Neural cell (in vitro differentiated cells): ENCODE data around the gene SYTL4. TPM values are rescaled to one million over a fixed set of nuclear protein-coding genes. Genes with fewer than 3 reads are reported as not detected.

Source experiments
- H2AFZ ChIP-seq: fragments of 200-600, 300-800 bp; sonication (generic), shearing (Covaris generic); 2 replicates; pipeline ENCODE4 v1.6.0; 2014; ENCODE audit warnings: low read depth, mild to moderate bottlenecking, antibody characterized with exemption, low read length, moderate library complexity
- H3F3A ChIP-seq: fragments of 200-600 bp; shearing (Covaris generic); 2 replicates; pipeline ENCODE4 v1.6.1; 2016; ENCODE audit warnings: mild to moderate bottlenecking, moderate library complexity, mixed read lengths, antibody characterized with exemption, low read length; ENCODE audit not compliant: insufficient read depth, poor library complexity, severe bottlenecking
- H3K27ac ChIP-seq: fragments of 200-600, 300-800 bp; sonication (generic), shearing (Covaris generic); 2 replicates; pipeline ENCODE4 v1.5.1; 2014; ENCODE audit warnings: mild to moderate bottlenecking, low read length, moderate library complexity
- H3K27me3 ChIP-seq: fragments of 300-800, 200-600 bp; sonication (generic), shearing (Covaris generic); 2 replicates; pipeline ENCODE4 v1.6.0; 2014; ENCODE audit warnings: mild to moderate bottlenecking, low read depth, low read length, moderate library complexity; ENCODE audit not compliant: insufficient read depth
- H3K36me3 ChIP-seq: fragments of 300-800, 200-600 bp; sonication (generic), shearing (Covaris generic); 2 replicates; pipeline ENCODE4 v1.5.1; 2014; ENCODE audit warnings: mild to moderate bottlenecking, antibody characterized with exemption, low read length, moderate library complexity; ENCODE audit not compliant: insufficient read depth
- H3K4me2 ChIP-seq: fragments of 300-800, 200-600 bp; sonication (generic), shearing (Covaris generic); 2 replicates; pipeline ENCODE4 v1.6.0; 2014; ENCODE audit warnings: mild to moderate bottlenecking, low read length
- H3K4me3 ChIP-seq: fragments of 300-800, 200-600 bp; sonication (generic), shearing (Covaris generic); 2 replicates; pipeline ENCODE4 v1.5.1; 2014; ENCODE audit warnings: mild to moderate bottlenecking, low read length, moderate library complexity
- H3K79me2 ChIP-seq: fragments of 200-600 bp; shearing (Covaris generic); replicated peaks from 2 replicates; pipeline ENCODE4 v1.6.0; 2014; ENCODE audit warnings: mild to moderate bottlenecking, low read length, moderate library complexity; ENCODE audit not compliant: insufficient read depth
- H3K9ac ChIP-seq: fragments of 300-800, 200-600 bp; sonication (generic), shearing (Covaris generic); 2 replicates; pipeline ENCODE4 v1.6.1; 2016; ENCODE audit warnings: mild to moderate bottlenecking, low read length, mixed read lengths
- H3K9me2 ChIP-seq: fragments of 200-600 bp; shearing (Covaris generic); 2 replicates; pipeline ENCODE4 v1.6.1; 2016; ENCODE audit warnings: mild to moderate bottlenecking, low read length, mixed read lengths; ENCODE audit not compliant: insufficient read depth
- H3K9me3 ChIP-seq: fragments of 200-600, 300-800 bp; sonication (generic), shearing (Covaris generic); 2 replicates; pipeline ENCODE4 v1.6.1; 2016; ENCODE audit warnings: mild to moderate bottlenecking, mixed run types, low read length, moderate library complexity, mixed read lengths
- H4K20me1 ChIP-seq: fragments of 200-600 bp; shearing (Covaris generic); 2 replicates; pipeline ENCODE4 v1.6.1; 2016; ENCODE audit warnings: mild to moderate bottlenecking, mixed run types; ENCODE audit not compliant: insufficient read depth
- EP300 ChIP-seq: fragments of 450-650 bp; conservative IDR thresholded peaks from 2 replicates; pipeline ENCODE4 v1.6.1; 2014; ENCODE audit warnings: antibody characterized with exemption, mild to moderate bottlenecking, moderate library complexity; ENCODE audit not compliant: poor library complexity, severe bottlenecking
- EZH2 ChIP-seq: fragments of 200-600, 300-800 bp; shearing (Covaris generic), sonication (generic); IDR thresholded peaks from 2 replicates; pipeline ENCODE4 v1.6.1; 2014; ENCODE audit warnings: antibody characterized with exemption, low read length, borderline replicate concordance, mild to moderate bottlenecking; ENCODE audit not compliant: insufficient read depth, poor library complexity, severe bottlenecking
- MXI1 ChIP-seq: fragments of 450-650 bp; conservative IDR thresholded peaks from 2 replicates; pipeline ENCODE4 v1.6.1; 2014; ENCODE audit warnings: antibody characterized with exemption, mild to moderate bottlenecking; ENCODE audit not compliant: poor library complexity, severe bottlenecking
- POLR2AphosphoS5 ChIP-seq: IDR thresholded peaks from 2 replicates; pipeline ENCODE4 v1.6.1; 2012
- RAD21 ChIP-seq: fragments of 450-650 bp; conservative IDR thresholded peaks from 2 replicates; pipeline ENCODE4 v1.6.1; 2014; ENCODE audit warnings: antibody characterized with exemption, mild to moderate bottlenecking, moderate library complexity
- SMC3 ChIP-seq: fragments of 450-650 bp; conservative IDR thresholded peaks from 2 replicates; pipeline ENCODE4 v1.6.1; 2014; ENCODE audit warnings: antibody characterized with exemption, mild to moderate bottlenecking, moderate library complexity; ENCODE audit not compliant: poor library complexity
- TAF1 ChIP-seq: IDR thresholded peaks from 2 replicates; pipeline ENCODE4 v1.6.1; 2012; ENCODE audit warnings: low read depth
- polyA plus RNA-seq: library from polyadenylated mRNA; depleted of rRNA; stranded (reverse); fragments of >200 nt; gene quantifications from 2 replicates; pipeline ENCODE4 v1.2.3, GENCODE V29; 2014
- TF ChIP-seq, protein P1 (sequence below): IDR thresholded peaks from 2 replicates; pipeline ENCODE4 v1.6.1; 2012; ENCODE audit warnings: borderline replicate concordance
- TF ChIP-seq, protein P2 (sequence below): fragments of 450-650 bp; IDR thresholded peaks from 2 replicates; pipeline ENCODE4 v1.5.1; 2014; ENCODE audit warnings: antibody characterized with exemption, mild to moderate bottlenecking, moderate library complexity; ENCODE audit not compliant: poor library complexity, severe bottlenecking

Gene SYTL4
- polyA plus RNA-seq, 1 donor from 2014 or later: 0.11 TPM

DNA sequence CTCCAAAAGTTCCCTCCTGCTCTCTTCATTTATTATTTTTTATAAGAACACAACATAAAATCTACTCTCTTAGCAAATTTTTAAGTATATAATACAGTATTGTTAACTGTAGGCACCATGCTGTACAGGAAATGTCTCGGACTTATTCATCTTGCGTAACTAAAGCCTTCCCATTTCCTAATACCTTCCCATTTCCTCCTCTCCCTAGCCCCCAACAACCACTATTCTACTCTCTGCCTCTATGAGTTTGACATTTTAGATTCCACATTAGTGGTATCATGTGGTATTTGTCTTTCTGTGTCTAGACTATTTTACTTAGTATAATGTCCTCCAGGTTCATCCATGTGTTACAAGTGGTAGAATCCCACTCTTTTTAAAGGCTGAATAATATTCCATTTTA lies 15.8 kb upstream of the SYTL4 start:
- Histone ChIP-seq H3K27me3 (no peaks in the 10 kb centered on the region), H3K4me2 (no peak overlapping the region), H2AFZ (no peak overlapping the region), H3K27ac (no peak overlapping the region), H3K36me3 (no peaks in the 10 kb centered on the region), H3K4me3 (no peak overlapping the region), H3K9me3 (no peaks in the 10 kb centered on the region), H3K9ac (no peak overlapping the region), H3F3A (no peaks in the 10 kb centered on the region), H4K20me1 (no peaks in the 10 kb centered on the region), H3K9me2 (no peaks in the 10 kb centered on the region), H3K79me2 (no peaks in the 10 kb centered on the region)
- TF ChIP-seq EZH2: no peak
- TF ChIP-seq SMC3: no peak
- no peak for TF ChIP-seq RAD21
- no peak for TF ChIP-seq POLR2AphosphoS5
- no peak for TF ChIP-seq MXI1
- TF ChIP-seq TAF1: no peak
- TF ChIP-seq, protein P1, sequence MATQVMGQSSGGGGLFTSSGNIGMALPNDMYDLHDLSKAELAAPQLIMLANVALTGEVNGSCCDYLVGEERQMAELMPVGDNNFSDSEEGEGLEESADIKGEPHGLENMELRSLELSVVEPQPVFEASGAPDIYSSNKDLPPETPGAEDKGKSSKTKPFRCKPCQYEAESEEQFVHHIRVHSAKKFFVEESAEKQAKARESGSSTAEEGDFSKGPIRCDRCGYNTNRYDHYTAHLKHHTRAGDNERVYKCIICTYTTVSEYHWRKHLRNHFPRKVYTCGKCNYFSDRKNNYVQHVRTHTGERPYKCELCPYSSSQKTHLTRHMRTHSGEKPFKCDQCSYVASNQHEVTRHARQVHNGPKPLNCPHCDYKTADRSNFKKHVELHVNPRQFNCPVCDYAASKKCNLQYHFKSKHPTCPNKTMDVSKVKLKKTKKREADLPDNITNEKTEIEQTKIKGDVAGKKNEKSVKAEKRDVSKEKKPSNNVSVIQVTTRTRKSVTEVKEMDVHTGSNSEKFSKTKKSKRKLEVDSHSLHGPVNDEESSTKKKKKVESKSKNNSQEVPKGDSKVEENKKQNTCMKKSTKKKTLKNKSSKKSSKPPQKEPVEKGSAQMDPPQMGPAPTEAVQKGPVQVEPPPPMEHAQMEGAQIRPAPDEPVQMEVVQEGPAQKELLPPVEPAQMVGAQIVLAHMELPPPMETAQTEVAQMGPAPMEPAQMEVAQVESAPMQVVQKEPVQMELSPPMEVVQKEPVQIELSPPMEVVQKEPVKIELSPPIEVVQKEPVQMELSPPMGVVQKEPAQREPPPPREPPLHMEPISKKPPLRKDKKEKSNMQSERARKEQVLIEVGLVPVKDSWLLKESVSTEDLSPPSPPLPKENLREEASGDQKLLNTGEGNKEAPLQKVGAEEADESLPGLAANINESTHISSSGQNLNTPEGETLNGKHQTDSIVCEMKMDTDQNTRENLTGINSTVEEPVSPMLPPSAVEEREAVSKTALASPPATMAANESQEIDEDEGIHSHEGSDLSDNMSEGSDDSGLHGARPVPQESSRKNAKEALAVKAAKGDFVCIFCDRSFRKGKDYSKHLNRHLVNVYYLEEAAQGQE: no peak
- TF ChIP-seq, protein P2, sequence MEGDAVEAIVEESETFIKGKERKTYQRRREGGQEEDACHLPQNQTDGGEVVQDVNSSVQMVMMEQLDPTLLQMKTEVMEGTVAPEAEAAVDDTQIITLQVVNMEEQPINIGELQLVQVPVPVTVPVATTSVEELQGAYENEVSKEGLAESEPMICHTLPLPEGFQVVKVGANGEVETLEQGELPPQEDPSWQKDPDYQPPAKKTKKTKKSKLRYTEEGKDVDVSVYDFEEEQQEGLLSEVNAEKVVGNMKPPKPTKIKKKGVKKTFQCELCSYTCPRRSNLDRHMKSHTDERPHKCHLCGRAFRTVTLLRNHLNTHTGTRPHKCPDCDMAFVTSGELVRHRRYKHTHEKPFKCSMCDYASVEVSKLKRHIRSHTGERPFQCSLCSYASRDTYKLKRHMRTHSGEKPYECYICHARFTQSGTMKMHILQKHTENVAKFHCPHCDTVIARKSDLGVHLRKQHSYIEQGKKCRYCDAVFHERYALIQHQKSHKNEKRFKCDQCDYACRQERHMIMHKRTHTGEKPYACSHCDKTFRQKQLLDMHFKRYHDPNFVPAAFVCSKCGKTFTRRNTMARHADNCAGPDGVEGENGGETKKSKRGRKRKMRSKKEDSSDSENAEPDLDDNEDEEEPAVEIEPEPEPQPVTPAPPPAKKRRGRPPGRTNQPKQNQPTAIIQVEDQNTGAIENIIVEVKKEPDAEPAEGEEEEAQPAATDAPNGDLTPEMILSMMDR: no peak
- no peak for TF ChIP-seq EP300

DNA sequence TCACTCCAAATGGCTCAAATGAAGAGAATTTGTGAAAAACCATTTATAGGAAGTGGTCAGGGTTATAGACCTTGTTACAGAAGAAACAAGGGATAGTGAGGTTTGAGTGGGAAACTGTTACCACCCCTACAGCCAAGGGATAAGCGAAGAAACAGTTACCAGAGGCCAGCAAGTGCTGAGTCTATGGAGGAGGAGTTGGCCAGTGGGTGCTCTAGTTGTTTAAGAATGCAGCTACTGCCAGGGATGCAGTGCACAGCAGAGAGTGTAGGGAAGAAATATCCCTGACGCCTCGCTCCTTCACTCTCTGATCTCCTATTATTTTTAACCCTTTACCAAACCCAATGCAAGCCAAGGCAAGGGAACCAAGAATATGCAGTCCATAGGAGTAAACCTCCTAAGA lies 15.2 kb upstream of the SYTL4 start:
- no peaks in the 10 kb centered on the region for H3K9me3 ChIP-seq
- H2AFZ ChIP-seq: no peak overlapping the region
- no peaks in the 10 kb centered on the region for H3K27me3 ChIP-seq
- no peak overlapping the region for H3K9ac ChIP-seq
- no peaks in the 10 kb centered on the region for H3K9me2 ChIP-seq
- no peak overlapping the region for H3K4me2 ChIP-seq
- H4K20me1 ChIP-seq: no peaks in the 10 kb centered on the region
- H3K36me3 ChIP-seq: no peaks in the 10 kb centered on the region
- no peak overlapping the region for H3K27ac ChIP-seq
- H3K4me3 ChIP-seq: no peak overlapping the region
- TF ChIP-seq POLR2AphosphoS5 (no peak), SMC3 (no peak), MXI1 (no peak), EZH2 (no peak), TAF1 (no peak), EP300 (no peak), RAD21 (no peak)
- TF ChIP-seq, protein P2: no peak
- TF ChIP-seq, protein P1: no peak
- H3K79me2 ChIP-seq: no peaks in the 10 kb centered on the region
- no peaks in the 10 kb centered on the region for H3F3A ChIP-seq
